Measurements from ENCODE around the gene VNN1. TPM values are rescaled to one million over a fixed set of nuclear protein-coding genes. Genes with fewer than 3 reads are reported as not detected.

The VNN1 gene
- total RNA-seq = under 0.01 TPM in 1 of 2 replicates, not detected in the other

GRCh38 chr6:132713352-132714134 lies at the start of gene VNN1:
VNN1 (minus strand) TSS chr6:132714055; CDS start chr6:132714035, 20 bp downstream.

GRCh38 chr6:132659082-132659481 lies 54.8 kb downstream of the VNN1 start, which contains the start of gene TAAR1:
TAAR1 (minus strand) TSS chr6:132659182; CDS start chr6:132646003, 13,179 bp downstream.

Other genes with a start within 250 kb of the VNN1 start
- gene STX7, start 200.9 kb downstream of the VNN1 start, total RNA-seq = 33.2 and 48.8 TPM in 2 replicates
- not detected in 2 replicates for gene TAAR9, start 175.8 kb downstream of the VNN1 start, total RNA-seq
- not detected in 2 replicates for gene TAAR8, start 161.4 kb downstream of the VNN1 start, total RNA-seq
- not detected in 2 replicates for gene TAAR6, start 143.7 kb downstream of the VNN1 start, total RNA-seq
- not detected in 2 replicates for gene TAAR5, start 124.3 kb downstream of the VNN1 start, total RNA-seq
- not detected in 2 replicates for gene TAAR2, start 89.8 kb downstream of the VNN1 start, total RNA-seq
- not detected in 2 replicates for gene TAAR1, start 54.9 kb downstream of the VNN1 start, total RNA-seq
- 0.58 and 0.85 TPM in 2 replicates for gene VNN2, start 43.8 kb upstream of the VNN1 start, total RNA-seq
- gene SLC18B1, start 84.6 kb upstream of the VNN1 start, total RNA-seq = 4.6 and 6.8 TPM in 2 replicates
- 1,174 and 1,245 TPM in 2 replicates for gene RPS12, start 100.5 kb upstream of the VNN1 start, total RNA-seq